Measurements from ENCODE around the gene PAM16.

PAM16 gene

GRCh38 chr16:4342866-4343744 is 8.0 kb downstream of the PAM16 start:
- no peak overlapping the region for H3K4me3 ChIP-seq (ENCODE audit: insufficient read depth, low read depth, low read length, poor library complexity, severe bottlenecking)
- H3K27ac ChIP-seq (ENCODE audit: insufficient read depth, low read length, poor library complexity, severe bottlenecking): no peak overlapping the region
- H3K36me3 ChIP-seq (ENCODE audit: control insufficient read depth, insufficient read depth, low read length): peaks cover 25% of the 10 kb centered on the region
- H3K4me1 ChIP-seq (ENCODE audit: control insufficient read depth, insufficient read depth, low read length, poor library complexity, severe bottlenecking): no peaks in the 10 kb centered on the region
- H3K27me3 ChIP-seq (replicated peaks; ENCODE audit: control insufficient read depth, insufficient read depth, low read length, poor library complexity, severe bottlenecking): no peaks in the 10 kb centered on the region
- DNase-seq: no peak
- H3K9me3 ChIP-seq (ENCODE audit: control insufficient read depth, low read length): no peaks in the 10 kb centered on the region

- no peak for DNase-seq
- no peak overlapping the region for H3K27ac ChIP-seq (ENCODE audit: insufficient read depth, low read length, poor library complexity, severe bottlenecking)
- H3K4me3 ChIP-seq (ENCODE audit: insufficient read depth, low read depth, low read length, poor library complexity, severe bottlenecking): no peak overlapping the region
- H3K36me3 ChIP-seq (ENCODE audit: control insufficient read depth, insufficient read depth, low read length): peaks cover 19% of the 10 kb centered on the region
- no peaks in the 10 kb centered on the region for H3K4me1 ChIP-seq (ENCODE audit: control insufficient read depth, insufficient read depth, low read length, poor library complexity, severe bottlenecking)
- H3K9me3 ChIP-seq (ENCODE audit: control insufficient read depth, low read length): no peaks in the 10 kb centered on the region
- H3K27me3 ChIP-seq (replicated peaks; ENCODE audit: control insufficient read depth, insufficient read depth, low read length, poor library complexity, severe bottlenecking): no peaks in the 10 kb centered on the region
These were observed 9.9 kb downstream of the PAM16 start for GRCh38 chr16:4341250-4341649.

GRCh38 chr16:4340443-4340842 is 10.7 kb downstream of the PAM16 start:
- peaks cover 19% of the 10 kb centered on the region for H3K36me3 ChIP-seq (ENCODE audit: control insufficient read depth, insufficient read depth, low read length)

DNA sequence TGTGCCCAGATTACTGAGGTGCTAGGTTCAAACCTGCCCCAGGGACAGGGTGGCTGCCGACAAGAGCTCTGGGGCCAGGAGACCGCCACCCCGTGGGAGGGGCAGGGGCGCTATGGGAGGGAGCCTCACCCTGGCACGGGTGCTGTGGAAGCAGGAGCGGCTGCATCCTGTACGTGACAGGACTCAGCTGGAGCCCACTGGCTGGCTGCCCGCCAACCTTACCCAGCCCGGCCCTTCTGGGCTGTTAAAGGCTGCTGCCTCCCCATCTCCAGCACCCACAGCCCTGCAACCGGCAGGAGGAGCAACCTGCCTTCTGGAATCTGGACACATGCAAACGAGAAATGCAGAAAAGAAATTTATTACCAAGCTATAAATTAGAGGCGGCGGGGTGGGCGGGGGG is 11.2 kb downstream of the PAM16 start:
- Histone ChIP-seq H3K9me3 (ENCODE audit: control insufficient read depth, low read length) (no peaks in the 10 kb centered on the region), H3K27ac (ENCODE audit: insufficient read depth, low read length, poor library complexity, severe bottlenecking) (no peak overlapping the region), H3K4me1 (ENCODE audit: control insufficient read depth, insufficient read depth, low read length, poor library complexity, severe bottlenecking) (no peaks in the 10 kb centered on the region), H3K36me3 (ENCODE audit: control insufficient read depth, insufficient read depth, low read length) (peaks cover 19% of the 10 kb centered on the region), H3K4me3 (ENCODE audit: insufficient read depth, low read depth, low read length, poor library complexity, severe bottlenecking) (no peak overlapping the region), H3K27me3 (replicated peaks; ENCODE audit: control insufficient read depth, insufficient read depth, low read length, poor library complexity, severe bottlenecking) (no peaks in the 10 kb centered on the region)
- no peak for DNase-seq

More at GRCh38 chr16:4340443-4340842, 10.7 kb downstream of the PAM16 start:
- Histone ChIP-seq H3K4me1 (ENCODE audit: control insufficient read depth, insufficient read depth, low read length, poor library complexity, severe bottlenecking) (no peaks in the 10 kb centered on the region), H3K4me3 (ENCODE audit: insufficient read depth, low read depth, low read length, poor library complexity, severe bottlenecking) (no peak overlapping the region), H3K9me3 (ENCODE audit: control insufficient read depth, low read length) (no peaks in the 10 kb centered on the region), H3K27me3 (replicated peaks; ENCODE audit: control insufficient read depth, insufficient read depth, low read length, poor library complexity, severe bottlenecking) (no peaks in the 10 kb centered on the region), H3K27ac (ENCODE audit: insufficient read depth, low read length, poor library complexity, severe bottlenecking) (no peak overlapping the region)
- DNase-seq: no peak

GRCh38 chr16:4339455-4339854 is 11.7 kb downstream of the PAM16 start:
- Histone ChIP-seq H3K36me3 (ENCODE audit: control insufficient read depth, insufficient read depth, low read length) (peaks cover 19% of the 10 kb centered on the region), H3K9me3 (ENCODE audit: control insufficient read depth, low read length) (no peaks in the 10 kb centered on the region), H3K4me3 (ENCODE audit: insufficient read depth, low read depth, low read length, poor library complexity, severe bottlenecking) (no peak overlapping the region), H3K27me3 (replicated peaks; ENCODE audit: control insufficient read depth, insufficient read depth, low read length, poor library complexity, severe bottlenecking) (no peaks in the 10 kb centered on the region), H3K4me1 (ENCODE audit: control insufficient read depth, insufficient read depth, low read length, poor library complexity, severe bottlenecking) (no peaks in the 10 kb centered on the region), H3K27ac (ENCODE audit: insufficient read depth, low read length, poor library complexity, severe bottlenecking) (no peak overlapping the region)
- DNase-seq: no peak

- no peaks in the 10 kb centered on the region for H3K4me1 ChIP-seq (ENCODE audit: control insufficient read depth, insufficient read depth, low read length, poor library complexity, severe bottlenecking)
- DNase-seq: no peak
- H3K27me3 ChIP-seq (replicated peaks; ENCODE audit: control insufficient read depth, insufficient read depth, low read length, poor library complexity, severe bottlenecking): no peaks in the 10 kb centered on the region
- no peak overlapping the region for H3K4me3 ChIP-seq (ENCODE audit: insufficient read depth, low read depth, low read length, poor library complexity, severe bottlenecking)
- H3K27ac ChIP-seq (ENCODE audit: insufficient read depth, low read length, poor library complexity, severe bottlenecking): no peak overlapping the region
- peaks cover 19% of the 10 kb centered on the region for H3K36me3 ChIP-seq (ENCODE audit: control insufficient read depth, insufficient read depth, low read length)
- H3K9me3 ChIP-seq (ENCODE audit: control insufficient read depth, low read length): no peaks in the 10 kb centered on the region
These were observed 12.3 kb downstream of the PAM16 start for GRCh38 chr16:4338712-4339299.

DNA sequence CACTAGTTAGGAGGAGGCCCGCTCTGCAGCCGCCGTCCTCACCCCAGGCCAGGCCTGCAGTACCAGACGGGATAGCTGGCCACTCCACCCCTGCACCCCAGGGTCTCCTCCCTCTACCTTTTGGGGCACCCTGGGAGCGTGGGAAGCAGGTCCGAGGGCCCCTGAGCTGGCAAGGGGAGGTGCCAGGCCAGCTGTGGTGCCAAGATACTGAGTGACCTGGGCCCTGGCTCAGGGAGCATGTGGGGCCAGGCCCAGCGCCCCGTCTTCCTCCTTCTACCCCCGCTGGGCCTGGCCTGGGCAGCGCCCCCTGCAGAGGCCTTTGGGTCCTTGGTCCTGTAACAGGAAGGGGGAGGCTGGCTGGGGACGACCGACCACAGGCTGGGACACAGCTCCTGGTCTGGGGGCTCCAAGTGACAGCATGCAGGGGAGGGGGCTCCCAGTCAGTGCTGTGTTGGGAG is 13.0 kb downstream of the PAM16 start:
- Histone ChIP-seq H3K4me3 (ENCODE audit: insufficient read depth, low read depth, low read length, poor library complexity, severe bottlenecking) (no peak overlapping the region), H3K9me3 (ENCODE audit: control insufficient read depth, low read length) (no peaks in the 10 kb centered on the region), H3K36me3 (ENCODE audit: control insufficient read depth, insufficient read depth, low read length) (peaks cover 19% of the 10 kb centered on the region), H3K27ac (ENCODE audit: insufficient read depth, low read length, poor library complexity, severe bottlenecking) (no peak overlapping the region), H3K4me1 (ENCODE audit: control insufficient read depth, insufficient read depth, low read length, poor library complexity, severe bottlenecking) (no peaks in the 10 kb centered on the region), H3K27me3 (replicated peaks; ENCODE audit: control insufficient read depth, insufficient read depth, low read length, poor library complexity, severe bottlenecking) (no peaks in the 10 kb centered on the region)
- DNase-seq: no peak

DNA sequence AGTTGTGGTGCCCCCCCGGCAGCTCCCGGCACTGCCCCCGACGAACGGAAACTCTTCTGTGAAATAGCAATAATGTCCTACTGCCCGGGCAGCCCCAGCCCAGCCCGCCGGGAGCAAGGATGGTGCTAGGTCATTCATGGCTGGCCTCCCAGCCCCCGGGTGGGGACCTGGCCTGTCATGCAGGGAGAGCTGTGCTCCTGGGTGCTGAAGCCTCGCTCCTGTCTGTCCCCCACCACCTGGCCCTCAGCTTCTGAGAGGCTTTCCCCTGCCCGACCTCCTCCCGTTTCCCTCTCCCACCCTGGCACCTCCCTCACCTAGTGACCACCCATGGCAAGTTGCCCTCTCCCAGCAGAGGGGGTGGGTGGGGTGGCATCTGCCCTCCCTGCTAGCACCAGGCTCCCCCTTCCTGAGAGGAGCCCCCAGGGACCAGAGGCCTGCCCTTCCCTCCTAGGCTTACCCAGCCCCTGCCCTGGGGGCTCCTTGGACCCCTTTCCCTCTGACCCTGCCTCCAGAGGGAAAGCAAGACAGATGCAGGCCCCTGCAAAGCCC is 13.5 kb downstream of the PAM16 start:
- Histone ChIP-seq H3K27ac (ENCODE audit: insufficient read depth, low read length, poor library complexity, severe bottlenecking) (no peak overlapping the region), H3K36me3 (ENCODE audit: control insufficient read depth, insufficient read depth, low read length) (peaks cover 19% of the 10 kb centered on the region), H3K4me3 (ENCODE audit: insufficient read depth, low read depth, low read length, poor library complexity, severe bottlenecking) (no peak overlapping the region), H3K4me1 (ENCODE audit: control insufficient read depth, insufficient read depth, low read length, poor library complexity, severe bottlenecking) (no peaks in the 10 kb centered on the region), H3K9me3 (ENCODE audit: control insufficient read depth, low read length) (no peaks in the 10 kb centered on the region), H3K27me3 (replicated peaks; ENCODE audit: control insufficient read depth, insufficient read depth, low read length, poor library complexity, severe bottlenecking) (no peaks in the 10 kb centered on the region)
- no peak for DNase-seq

DNA sequence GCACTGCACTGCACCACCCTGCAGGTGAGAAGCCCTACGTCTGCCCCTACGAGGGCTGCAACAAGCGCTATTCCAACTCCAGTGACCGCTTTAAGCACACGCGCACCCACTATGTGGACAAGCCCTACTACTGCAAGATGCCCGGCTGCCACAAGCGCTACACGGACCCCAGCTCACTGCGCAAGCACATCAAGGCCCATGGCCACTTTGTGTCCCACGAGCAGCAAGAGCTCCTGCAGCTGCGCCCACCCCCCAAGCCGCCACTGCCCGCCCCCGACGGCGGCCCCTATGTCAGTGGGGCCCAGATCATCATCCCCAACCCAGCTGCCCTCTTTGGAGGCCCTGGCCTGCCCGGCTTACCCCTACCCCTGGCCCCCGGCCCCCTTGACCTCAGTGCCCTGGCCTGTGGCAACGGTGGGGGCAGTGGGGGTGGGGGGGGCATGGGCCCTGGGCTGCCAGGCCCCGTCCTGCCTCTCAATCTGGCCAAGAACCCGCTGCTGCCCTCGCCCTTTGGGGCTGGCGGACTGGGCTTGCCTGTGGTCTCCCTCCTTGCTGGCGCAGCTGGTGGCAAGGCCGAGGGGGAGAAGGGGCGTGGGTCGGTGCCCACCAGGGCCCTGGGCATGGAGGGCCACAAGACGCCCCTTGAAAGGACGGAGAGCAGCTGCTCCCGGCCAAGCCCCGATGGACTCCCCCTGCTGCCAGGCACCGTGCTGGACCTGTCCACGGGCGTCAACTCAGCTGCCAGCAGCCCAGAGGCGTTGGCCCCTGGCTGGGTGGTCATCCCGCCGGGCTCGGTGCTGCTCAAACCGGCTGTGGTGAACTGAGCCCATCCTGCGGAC is 14.2 kb downstream of the PAM16 start:
- Histone ChIP-seq H3K36me3 (ENCODE audit: control insufficient read depth, insufficient read depth, low read length) (peaks cover 19% of the 10 kb centered on the region), H3K4me1 (ENCODE audit: control insufficient read depth, insufficient read depth, low read length, poor library complexity, severe bottlenecking) (no peaks in the 10 kb centered on the region), H3K4me3 (ENCODE audit: insufficient read depth, low read depth, low read length, poor library complexity, severe bottlenecking) (no peak overlapping the region), H3K27me3 (replicated peaks; ENCODE audit: control insufficient read depth, insufficient read depth, low read length, poor library complexity, severe bottlenecking) (no peaks in the 10 kb centered on the region), H3K27ac (ENCODE audit: insufficient read depth, low read length, poor library complexity, severe bottlenecking) (no peak overlapping the region), H3K9me3 (ENCODE audit: control insufficient read depth, low read length) (no peaks in the 10 kb centered on the region)
- no peak for DNase-seq

Data from effector memory CD4-positive, alpha-beta T cell (primary cell).